GM12872 (cell line): ENCODE results near the gene DCTPP1.

Experiments
- TF ChIP-seq, protein P1 (sequence below): IDR thresholded peaks from 3 replicates; pipeline ENCODE4 v1.5.1; 2011; ENCODE audit warnings: low read depth, mild to moderate bottlenecking, low read length, moderate library complexity; ENCODE audit not compliant: insufficient read depth

Gene DCTPP1

DNA sequence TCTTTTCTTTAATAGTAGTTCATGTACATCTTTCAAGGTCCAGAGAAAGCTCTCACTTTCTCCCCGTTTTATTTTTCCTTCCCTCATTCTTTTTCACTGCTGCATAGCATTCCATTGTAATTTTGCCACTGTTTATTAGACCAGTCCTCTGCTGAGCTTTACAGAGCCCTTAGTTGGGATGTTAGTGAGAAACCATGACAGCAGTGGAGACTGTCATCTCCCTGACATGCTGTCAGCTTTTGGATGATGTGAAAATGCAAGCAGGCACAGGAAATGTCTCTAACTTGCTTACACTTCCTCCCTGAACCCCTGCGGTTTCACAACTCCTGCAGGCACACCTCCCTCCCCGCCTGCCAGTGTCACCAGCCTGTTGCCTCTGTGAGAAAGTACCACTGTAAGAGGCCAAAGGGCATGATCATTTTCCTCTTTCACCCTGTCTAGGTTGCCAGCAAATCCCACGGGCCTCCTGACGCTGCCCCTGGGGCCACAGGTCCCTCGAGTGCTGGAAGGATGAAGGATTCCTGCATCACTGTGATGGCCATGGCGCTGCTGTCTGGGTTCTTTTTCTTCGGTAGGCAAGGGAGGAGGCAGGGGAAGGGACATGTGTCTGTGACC, 42.6 kb upstream of the DCTPP1 start, which contains the start of gene ITGAL:
TSS of gene ITGAL (plus strand) at position 415 of the 615 bp plus-strand sequence. CDS start at position 511, 96 bp downstream.
- TF ChIP-seq, protein P1, sequence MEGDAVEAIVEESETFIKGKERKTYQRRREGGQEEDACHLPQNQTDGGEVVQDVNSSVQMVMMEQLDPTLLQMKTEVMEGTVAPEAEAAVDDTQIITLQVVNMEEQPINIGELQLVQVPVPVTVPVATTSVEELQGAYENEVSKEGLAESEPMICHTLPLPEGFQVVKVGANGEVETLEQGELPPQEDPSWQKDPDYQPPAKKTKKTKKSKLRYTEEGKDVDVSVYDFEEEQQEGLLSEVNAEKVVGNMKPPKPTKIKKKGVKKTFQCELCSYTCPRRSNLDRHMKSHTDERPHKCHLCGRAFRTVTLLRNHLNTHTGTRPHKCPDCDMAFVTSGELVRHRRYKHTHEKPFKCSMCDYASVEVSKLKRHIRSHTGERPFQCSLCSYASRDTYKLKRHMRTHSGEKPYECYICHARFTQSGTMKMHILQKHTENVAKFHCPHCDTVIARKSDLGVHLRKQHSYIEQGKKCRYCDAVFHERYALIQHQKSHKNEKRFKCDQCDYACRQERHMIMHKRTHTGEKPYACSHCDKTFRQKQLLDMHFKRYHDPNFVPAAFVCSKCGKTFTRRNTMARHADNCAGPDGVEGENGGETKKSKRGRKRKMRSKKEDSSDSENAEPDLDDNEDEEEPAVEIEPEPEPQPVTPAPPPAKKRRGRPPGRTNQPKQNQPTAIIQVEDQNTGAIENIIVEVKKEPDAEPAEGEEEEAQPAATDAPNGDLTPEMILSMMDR, result no peak

DNA sequence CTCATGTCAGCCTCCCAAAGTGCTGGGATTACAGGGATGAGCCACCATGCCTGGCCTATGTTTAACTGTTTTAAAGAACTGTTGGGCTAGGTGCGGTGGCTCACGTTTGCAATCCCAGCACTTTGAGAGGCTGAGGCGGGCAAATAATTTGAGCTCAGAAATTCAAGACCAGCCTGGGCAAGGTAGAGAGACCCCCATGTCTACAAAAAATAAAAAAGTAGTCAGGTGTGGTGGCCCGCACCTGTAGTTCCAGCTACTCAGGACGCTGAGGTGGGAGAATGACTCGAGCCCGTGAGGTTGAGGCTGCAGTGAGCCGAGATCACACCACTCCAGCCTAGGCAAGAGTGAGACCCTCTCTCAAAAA, 40.8 kb upstream of the DCTPP1 start:
- TF ChIP-seq, protein P1, result no peak

- TF ChIP-seq, protein P1, result no peak
Observed at GRCh38 chr16:30470170-30470512, 40.3 kb upstream of the DCTPP1 start.

GRCh38 chr16:30464078-30464477, 34.2 kb upstream of the DCTPP1 start:
- TF ChIP-seq, protein P1, result no peak

DNA sequence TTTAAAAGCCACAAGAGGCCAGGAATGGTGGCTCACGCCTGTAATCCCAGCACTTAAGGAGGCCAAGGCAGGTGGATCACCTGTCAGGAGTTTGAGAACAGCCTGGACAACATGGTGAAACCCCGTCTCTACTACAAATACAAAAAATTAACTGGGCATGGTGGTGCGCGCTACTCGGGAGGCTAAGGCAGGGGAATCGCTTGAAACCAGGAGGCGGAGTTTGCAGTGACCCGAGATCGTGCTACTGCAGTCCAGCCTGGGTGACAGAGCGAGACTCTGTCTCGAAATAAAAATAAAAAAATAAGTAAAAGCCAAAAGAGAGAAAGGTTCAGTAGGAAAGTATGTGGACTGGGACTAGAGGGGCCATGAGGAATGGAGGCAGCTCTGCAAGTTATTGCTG, 29.6 kb upstream of the DCTPP1 start:
- TF ChIP-seq, protein P1, result no peak

DNA sequence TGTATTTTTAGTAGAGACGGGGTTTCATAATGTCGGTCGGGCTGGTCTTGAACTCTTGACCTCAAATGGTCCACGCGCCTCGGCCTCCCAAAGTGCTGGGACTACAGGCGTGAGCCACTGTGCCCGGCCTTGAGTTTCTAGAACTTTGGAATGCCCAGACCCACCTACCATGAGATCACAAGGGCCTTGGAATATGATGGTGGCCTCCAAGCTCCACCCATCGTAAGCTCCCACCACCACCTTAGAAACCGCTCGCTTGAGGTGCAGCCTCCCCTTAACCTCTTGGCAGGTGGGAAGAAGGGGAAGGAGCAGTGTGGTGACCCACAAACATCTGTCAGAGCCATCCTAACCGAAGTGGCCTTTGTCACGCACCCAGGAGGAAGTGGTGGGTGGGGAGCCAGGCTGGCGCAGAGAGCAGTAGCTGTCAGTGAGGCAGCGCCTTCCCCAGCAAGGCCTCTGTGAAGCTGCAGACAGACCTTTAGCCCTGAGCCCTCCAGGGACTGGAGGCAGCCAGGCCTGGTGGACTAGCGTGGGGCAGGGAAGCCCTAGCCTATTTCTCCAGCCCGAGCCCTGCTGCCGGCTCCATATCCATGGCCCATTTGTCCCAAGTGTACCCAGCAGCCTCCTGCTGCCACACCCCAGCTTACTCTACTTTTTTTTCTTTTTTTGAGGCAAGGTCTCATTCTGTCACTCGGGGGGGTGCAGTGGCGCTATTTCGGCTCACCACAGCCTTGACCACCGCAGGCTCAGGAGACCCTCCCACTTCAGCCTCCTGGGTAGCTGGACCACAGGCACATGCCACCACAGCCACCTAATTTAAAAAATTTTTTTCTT, 28.9 kb upstream of the DCTPP1 start:
- TF ChIP-seq, protein P1, result no peak

GRCh38 chr16:30457743-30458560, 28.1 kb upstream of the DCTPP1 start:
- TF ChIP-seq, protein P1, result no peak
